Lower leg skin (tissue), 3 donors: ENCODE measurements around the gene STARD3.

Source experiments
- CTCF ChIP-seq, 3 donors: fragments of 450-650 bp; IDR thresholded peaks; one replicate each; pipeline ENCODE4 v1.5.1; 2016; ENCODE audit warnings: antibody characterized with exemption in 3 of 3, mild to moderate bottlenecking in 3 of 3, moderate library complexity in 2 of 3
- POLR2A ChIP-seq, 2 donors: fragments of 450-650 bp; IDR thresholded peaks; one replicate each; pipeline ENCODE4 v1.6.1; 2016 to 2017; ENCODE audit warnings: antibody characterized with exemption in 2 of 2, mild to moderate bottlenecking in 1 of 2, moderate library complexity in 1 of 2

GRCh38 chr17:39671651-39672521 is 34.9 kb downstream of the STARD3 start:
- TF ChIP-seq CTCF (IDR thresholded peaks at IDR 0.05) (peak in 1 of 3 donors; percentile 48), POLR2A (IDR thresholded peaks at IDR 0.05) (no peak)
